Measurements from ENCODE around the gene SDK2.

Gene SDK2

DNA sequence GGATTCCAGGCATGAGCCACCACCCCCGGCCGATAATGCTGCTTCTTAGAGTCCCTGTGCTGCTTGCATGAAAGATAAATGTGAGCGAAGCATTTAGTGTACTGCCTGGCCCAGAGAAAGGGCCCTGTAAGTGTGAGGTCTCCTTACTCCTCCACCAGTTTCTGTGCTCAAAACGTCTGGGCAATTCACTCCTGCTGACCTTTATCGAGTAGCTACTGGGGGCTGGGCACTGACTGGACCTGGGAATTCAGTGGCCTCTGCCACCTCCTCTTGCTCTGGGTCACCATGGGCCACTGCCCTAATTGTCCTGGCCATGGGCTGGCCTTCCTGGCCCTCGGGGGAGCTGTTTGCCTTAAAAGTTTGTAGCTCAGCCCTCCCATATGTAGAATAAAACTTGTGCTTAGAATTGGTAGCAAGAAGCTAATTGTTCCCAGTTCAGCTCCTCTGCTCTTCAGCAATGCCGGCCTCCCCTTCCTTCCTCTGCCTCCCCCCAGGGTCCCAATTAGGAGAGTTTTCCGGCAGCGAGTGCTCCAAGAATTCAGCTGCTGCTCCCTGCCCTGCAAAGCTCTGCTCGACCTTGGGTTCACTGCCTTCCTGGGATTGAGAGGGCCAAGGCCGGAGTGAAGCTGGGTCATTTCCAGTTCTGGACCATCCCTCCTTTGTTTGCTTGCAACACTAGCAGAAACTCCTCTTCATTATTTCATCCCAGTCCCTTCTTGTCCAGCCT lies 233.5 kb downstream of the SDK2 start:
- no peaks in the 10 kb centered on the region for H3K9me3 Mint-ChIP-seq
- no peak overlapping the region for H3K4me3 Mint-ChIP-seq
- no peaks in the 10 kb centered on the region for H3K4me1 Mint-ChIP-seq (ENCODE audit: low read depth)
- H3K27me3 Mint-ChIP-seq = no peaks in the 10 kb centered on the region
- no peaks in the 10 kb centered on the region for H3K36me3 Mint-ChIP-seq (ENCODE audit: low read depth)
- H3K27ac Mint-ChIP-seq = no peak overlapping the region

DNA sequence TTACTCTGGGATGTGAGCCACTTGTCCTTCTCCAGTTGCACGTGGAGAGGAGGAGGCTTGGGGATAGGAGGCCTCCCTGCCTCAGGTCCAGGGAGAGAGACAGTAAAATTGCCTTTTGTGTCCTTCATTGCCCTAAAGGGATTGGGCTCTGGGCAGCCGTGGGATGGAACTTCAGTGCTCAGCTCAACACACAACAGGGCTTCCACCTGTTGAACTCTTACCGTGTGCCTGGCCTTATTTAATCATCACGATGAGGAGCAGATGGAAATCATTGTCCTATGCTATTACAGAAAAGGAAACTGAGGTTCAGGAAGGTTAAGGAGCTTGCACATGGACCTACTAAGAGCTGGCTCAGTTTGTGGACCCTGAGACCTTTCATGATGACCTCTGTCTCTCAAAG lies 240.0 kb downstream of the SDK2 start:
- no peak overlapping the region for H3K4me3 Mint-ChIP-seq
- no peaks in the 10 kb centered on the region for H3K36me3 Mint-ChIP-seq (ENCODE audit: low read depth)
- H3K4me1 Mint-ChIP-seq (ENCODE audit: low read depth) = no peaks in the 10 kb centered on the region
- no peaks in the 10 kb centered on the region for H3K9me3 Mint-ChIP-seq
- no peaks in the 10 kb centered on the region for H3K27me3 Mint-ChIP-seq
- H3K27ac Mint-ChIP-seq = no peak overlapping the region

DNA sequence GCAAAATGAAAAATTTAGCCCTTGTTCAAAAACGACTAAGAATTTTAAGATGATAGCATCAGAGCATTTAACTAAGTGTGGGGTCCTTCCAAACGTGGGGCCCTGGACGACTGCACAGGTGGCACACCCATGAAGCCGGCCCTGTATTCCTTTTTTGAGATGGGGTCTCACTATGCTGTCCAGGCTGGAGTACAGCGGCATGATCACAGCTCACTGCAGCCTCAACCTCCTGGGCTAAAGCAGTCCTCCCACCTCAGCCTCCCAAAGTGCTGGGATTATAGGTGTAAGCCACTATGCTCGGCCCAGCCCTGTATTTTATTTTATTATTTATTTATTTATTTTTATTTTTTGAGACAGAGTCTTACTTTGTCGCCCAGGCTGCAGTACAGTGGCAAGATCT lies 241.8 kb downstream of the SDK2 start:
- Mint-ChIP-seq H3K27me3 (no peaks in the 10 kb centered on the region), H3K9me3 (no peaks in the 10 kb centered on the region), H3K36me3 (ENCODE audit: low read depth) (no peaks in the 10 kb centered on the region), H3K27ac (no peak overlapping the region), H3K4me3 (no peak overlapping the region), H3K4me1 (ENCODE audit: low read depth) (no peaks in the 10 kb centered on the region)

DNA sequence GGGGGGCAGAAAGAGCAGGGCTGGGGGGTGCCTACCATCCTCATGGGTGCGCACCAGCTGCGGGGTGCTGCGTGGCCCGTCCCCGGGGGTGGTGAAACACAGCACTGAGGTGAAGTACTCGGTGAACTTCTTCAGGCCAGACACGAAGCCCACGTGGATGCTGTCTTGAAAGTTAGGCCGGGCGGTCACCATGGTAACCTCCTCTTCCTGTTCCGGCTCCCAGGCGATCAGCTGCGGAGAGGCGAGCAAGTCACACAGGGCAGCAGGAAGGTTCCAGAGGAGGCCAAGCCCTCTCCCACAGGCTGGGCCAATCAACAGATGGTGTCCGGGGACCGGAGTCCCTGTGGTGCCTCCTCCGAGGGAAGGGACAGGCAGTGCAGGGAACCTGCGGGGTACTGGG lies 242.3 kb downstream of the SDK2 start:
- no peaks in the 10 kb centered on the region for H3K9me3 Mint-ChIP-seq
- H3K4me1 Mint-ChIP-seq (ENCODE audit: low read depth) = no peaks in the 10 kb centered on the region

DNA sequence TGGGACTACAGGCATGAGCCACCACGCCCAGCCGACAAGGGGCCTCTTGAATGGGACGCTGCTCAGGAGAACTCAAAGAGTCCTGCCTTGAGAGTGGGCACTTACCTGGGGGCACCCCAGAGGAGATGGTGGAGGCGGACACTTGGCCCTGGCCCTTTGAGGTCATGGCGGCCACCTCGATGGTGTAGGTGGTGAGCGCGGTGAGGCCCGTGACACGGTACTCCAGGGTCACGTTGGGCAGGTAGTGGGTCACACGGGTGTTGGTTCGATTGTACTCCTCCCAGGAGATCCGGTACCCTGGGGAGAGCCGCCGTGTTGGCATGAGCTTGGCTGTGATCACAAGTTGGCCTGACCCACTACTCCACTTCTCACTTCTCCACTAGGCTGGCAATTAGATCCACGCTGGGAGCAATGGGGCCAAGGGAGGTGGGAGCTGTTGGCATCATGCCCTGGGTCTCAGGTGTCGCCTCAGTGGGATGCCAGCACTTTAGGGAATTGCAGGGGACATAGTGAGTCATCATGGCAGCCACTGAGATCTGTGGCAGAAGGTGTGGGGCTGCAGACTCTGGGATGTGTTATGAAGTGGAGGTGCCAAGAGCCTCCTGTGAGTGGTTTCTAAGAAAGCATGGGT lies 243.2 kb downstream of the SDK2 start:
- Mint-ChIP-seq H3K27me3 (no peaks in the 10 kb centered on the region), H3K4me3 (no peak overlapping the region), H3K9me3 (no peaks in the 10 kb centered on the region), H3K27ac (no peak overlapping the region), H3K36me3 (ENCODE audit: low read depth) (no peaks in the 10 kb centered on the region), H3K4me1 (ENCODE audit: low read depth) (no peaks in the 10 kb centered on the region)

More for the DNA sequence above, 242.3 kb downstream of the SDK2 start:
- H3K27me3 Mint-ChIP-seq = no peaks in the 10 kb centered on the region
- no peaks in the 10 kb centered on the region for H3K36me3 Mint-ChIP-seq (ENCODE audit: low read depth)
- H3K27ac Mint-ChIP-seq = no peak overlapping the region
- no peak overlapping the region for H3K4me3 Mint-ChIP-seq

DNA sequence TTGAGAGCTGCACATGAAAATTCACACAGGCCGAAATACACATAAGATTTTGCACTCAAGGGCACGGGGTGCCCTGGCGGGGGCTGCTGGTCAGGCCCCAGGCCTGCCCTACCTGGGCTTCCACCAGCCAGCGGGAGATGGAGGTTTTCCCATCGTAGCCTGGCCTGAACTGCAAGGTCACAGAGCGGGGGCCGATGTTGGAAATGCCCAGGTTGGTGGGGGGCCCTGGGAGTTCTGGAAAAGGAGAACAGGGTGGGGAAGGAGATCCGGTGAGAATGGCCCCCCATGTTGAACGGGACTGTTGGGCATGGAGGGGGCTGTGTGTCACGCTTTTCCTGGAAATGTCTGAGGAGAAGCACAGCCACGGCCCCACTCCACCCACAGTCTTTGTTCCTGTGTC lies 245.2 kb downstream of the SDK2 start:
- Mint-ChIP-seq H3K36me3 (ENCODE audit: low read depth) (no peaks in the 10 kb centered on the region), H3K27ac (no peak overlapping the region), H3K27me3 (no peaks in the 10 kb centered on the region), H3K4me1 (ENCODE audit: low read depth) (no peaks in the 10 kb centered on the region), H3K4me3 (no peak overlapping the region), H3K9me3 (no peaks in the 10 kb centered on the region)

DNA sequence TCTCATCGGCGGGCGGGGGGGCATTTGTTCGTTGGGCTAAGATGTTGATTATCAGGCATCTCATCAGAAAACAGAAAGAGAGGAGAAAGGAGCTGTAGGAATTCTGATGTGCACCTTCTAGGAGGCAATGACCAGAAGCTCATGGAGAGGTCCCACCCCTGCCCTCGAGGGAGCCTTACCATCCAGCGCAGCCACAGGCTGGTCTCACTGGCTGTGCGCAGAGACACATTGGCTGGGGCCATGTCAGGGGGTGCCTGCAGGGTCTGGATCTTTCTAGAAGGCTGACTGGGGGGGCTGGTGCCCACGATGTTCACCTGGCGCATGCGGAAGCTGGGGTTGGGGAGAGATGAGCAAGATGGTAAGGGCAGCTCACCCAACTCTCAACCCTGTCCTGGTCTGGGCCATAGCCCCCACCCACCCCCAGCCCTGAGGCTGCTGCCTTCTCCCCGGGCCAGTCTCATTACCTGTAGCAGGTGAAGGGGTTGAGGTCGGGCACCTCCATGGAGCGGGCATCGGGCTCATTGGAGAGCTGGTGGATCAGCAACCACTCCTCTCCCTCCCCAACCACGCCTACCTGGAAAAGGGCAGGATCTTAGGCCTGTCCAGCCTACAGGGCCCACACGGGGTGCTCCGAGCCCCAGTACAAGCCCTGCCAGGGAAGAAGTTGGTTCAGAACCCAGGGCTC lies 246.2 kb downstream of the SDK2 start:
- Mint-ChIP-seq H3K36me3 (ENCODE audit: low read depth) (no peaks in the 10 kb centered on the region), H3K4me1 (ENCODE audit: low read depth) (no peaks in the 10 kb centered on the region), H3K27me3 (no peaks in the 10 kb centered on the region), H3K27ac (no peak overlapping the region), H3K4me3 (no peak overlapping the region), H3K9me3 (no peaks in the 10 kb centered on the region)

DNA sequence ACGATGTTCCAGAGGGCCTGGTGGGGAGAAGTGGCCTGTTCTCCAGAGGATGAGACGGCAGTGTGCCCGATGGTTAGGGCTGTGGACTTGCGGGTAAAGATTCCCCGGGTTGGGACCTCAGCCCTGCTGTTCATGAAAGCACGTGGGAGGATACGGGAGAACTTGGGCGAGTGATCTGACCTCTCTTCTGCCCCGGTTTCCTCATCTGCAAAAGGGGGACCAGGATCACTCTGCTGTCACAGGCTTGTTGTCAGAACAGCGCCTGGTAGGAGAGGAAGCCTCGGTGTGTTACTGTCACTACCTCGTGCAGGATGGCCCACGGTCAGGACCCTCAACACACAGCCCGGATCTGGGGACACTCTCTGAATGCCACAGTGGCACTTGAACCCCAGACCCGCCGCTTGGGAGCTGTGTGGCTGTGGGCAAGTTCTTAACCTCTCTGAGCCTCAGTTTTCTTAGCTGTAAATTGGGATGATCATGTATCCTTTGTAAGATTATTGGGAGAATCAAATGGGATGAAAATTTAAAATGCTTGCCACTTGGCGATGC lies 246.9 kb downstream of the SDK2 start:
- H3K9me3 Mint-ChIP-seq = no peaks in the 10 kb centered on the region
- H3K36me3 Mint-ChIP-seq (ENCODE audit: low read depth) = no peaks in the 10 kb centered on the region
- H3K4me1 Mint-ChIP-seq (ENCODE audit: low read depth) = no peaks in the 10 kb centered on the region
- H3K4me3 Mint-ChIP-seq = no peak overlapping the region
- no peaks in the 10 kb centered on the region for H3K27me3 Mint-ChIP-seq
- H3K27ac Mint-ChIP-seq = no peak overlapping the region

DNA sequence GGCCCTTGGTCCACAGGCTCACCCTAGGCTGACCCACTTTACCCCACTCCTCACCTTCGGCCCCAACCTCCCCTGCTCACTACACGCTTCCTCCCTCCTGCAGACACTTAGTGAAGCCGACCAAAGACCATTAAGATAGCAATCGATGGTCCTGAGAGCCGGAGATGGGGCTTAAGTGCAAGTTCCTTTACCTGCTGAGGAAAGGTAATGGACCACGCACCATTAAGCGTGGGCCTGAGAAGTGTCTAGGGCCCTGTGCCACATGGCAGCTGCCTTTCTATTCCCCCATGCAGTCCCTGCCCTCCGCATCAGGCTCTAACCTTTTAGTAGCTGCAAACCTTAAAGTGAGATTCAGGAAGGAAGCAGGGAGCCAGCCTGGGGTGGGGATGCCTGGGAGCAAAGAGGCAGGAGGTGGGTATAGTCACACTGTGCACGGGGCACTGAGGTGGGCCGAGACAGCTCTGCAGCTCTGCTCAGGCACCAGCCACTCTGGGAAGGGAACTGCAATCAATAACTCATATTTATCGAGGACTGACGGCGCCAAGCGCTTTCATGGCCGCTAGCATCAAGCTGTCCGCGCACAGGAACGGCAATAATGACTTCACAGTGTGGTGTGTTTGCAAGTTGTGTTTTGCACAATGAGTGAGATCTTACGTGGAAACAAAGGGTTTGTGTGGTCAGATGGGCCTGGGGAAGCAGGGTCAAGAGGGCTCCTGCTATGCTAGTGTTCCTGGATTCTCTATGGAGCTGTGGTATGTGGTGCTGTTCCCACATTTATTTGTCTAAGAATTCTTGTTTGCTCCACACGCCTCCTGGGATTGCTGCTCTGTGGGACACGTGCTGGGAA lies 247.6 kb downstream of the SDK2 start:
- Mint-ChIP-seq H3K9me3 (no peaks in the 10 kb centered on the region), H3K4me1 (ENCODE audit: low read depth) (no peaks in the 10 kb centered on the region), H3K4me3 (no peak overlapping the region), H3K36me3 (ENCODE audit: low read depth) (no peaks in the 10 kb centered on the region), H3K27me3 (no peaks in the 10 kb centered on the region), H3K27ac (no peak overlapping the region)

DNA sequence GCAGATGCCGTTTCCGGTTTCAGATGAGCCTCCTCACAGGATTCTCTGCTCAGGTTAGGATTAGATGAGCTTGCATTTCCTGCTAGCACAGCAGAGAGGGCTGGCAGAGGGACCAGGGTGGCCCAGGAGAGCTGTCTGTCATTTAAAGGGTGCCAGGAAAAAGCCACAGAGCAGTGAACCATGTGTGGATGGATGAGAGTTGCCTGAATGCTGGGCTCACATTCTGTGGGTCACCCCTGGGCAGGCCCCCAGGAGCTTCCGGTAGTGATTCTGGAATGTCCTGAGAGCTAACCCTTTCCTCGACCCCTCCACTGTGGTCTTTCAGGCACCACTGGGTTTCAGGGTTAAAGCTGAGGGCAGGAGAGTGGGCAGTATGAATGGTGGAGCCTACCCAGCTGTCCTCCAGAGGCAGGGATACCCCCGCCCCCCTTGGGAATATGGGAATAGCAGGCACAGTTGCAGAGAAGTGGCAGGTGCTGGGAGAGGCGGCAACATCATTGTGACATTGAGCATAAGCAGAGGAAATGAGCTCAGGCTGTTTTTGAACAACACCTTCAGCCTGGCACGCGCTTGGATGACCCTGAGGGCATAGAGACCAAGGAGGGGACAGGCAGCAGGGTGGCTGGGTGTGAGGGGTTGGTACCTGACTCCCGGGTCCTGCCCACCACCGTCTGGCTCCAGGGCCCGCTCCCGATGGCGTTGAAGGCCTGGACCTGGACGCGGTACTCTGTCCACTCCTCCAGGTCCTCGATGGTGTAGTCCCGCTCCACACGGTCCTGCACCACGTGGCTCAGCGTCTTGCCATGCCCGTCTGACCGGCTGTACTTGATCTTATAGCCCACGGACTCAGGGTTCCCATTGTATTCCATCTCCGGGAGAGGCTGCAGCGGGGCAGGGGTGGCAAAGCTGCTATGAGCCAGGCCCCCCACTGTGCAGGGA lies 249.5 kb downstream of the SDK2 start:
- Mint-ChIP-seq H3K4me1 (ENCODE audit: low read depth) (no peaks in the 10 kb centered on the region), H3K9me3 (no peaks in the 10 kb centered on the region), H3K27ac (no peak overlapping the region), H3K4me3 (no peak overlapping the region), H3K36me3 (ENCODE audit: low read depth) (no peaks in the 10 kb centered on the region), H3K27me3 (no peaks in the 10 kb centered on the region)

DNA sequence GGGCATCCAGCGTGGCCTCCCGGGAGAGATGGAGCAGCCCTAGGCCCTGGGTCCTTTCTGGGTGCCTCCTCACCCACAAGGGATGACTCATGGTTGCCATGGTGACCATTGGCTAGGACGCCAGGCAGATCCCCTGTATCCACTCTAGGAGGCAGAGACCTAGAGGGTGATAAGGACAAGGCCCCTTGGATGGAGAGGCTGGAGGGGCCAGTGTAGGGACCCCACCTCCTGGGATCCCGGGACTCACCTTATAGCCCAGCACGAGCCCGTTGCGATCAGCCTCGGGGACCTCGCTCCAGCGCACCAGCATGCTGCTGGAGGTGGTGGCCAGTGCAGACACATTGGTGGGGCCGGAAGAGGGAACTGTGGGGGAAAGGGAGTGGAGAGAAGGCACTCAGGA lies 250.3 kb downstream of the SDK2 start:
- H3K27ac Mint-ChIP-seq = no peak overlapping the region
- H3K4me3 Mint-ChIP-seq = no peak overlapping the region
- no peaks in the 10 kb centered on the region for H3K27me3 Mint-ChIP-seq
- no peaks in the 10 kb centered on the region for H3K9me3 Mint-ChIP-seq
- H3K36me3 Mint-ChIP-seq (ENCODE audit: low read depth) = no peaks in the 10 kb centered on the region
- H3K4me1 Mint-ChIP-seq (ENCODE audit: low read depth) = no peaks in the 10 kb centered on the region

DNA sequence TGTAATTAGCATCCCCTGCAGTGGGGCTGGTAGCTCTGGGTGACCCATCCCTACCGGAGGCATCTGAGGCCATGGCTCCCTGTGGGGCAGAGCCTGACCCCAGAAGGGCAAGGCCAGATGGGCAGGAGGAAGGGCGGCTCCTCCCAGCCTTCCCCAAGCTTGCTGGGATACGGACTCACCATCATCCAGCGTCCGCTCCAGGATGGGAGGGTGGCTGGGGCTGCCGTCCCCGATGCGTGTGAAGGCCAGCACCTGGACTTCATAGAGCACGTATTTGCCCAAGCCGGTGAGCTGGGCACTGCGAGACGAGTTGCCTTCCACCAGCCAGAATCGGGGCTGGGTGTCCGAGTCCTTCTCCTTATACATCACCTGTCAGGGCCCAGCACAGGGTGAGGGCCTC lies 250.9 kb downstream of the SDK2 start:
- no peaks in the 10 kb centered on the region for H3K9me3 Mint-ChIP-seq
- H3K27me3 Mint-ChIP-seq = no peaks in the 10 kb centered on the region
- no peaks in the 10 kb centered on the region for H3K36me3 Mint-ChIP-seq (ENCODE audit: low read depth)
- H3K27ac Mint-ChIP-seq = no peak overlapping the region
- no peaks in the 10 kb centered on the region for H3K4me1 Mint-ChIP-seq (ENCODE audit: low read depth)
- no peak overlapping the region for H3K4me3 Mint-ChIP-seq

DNA sequence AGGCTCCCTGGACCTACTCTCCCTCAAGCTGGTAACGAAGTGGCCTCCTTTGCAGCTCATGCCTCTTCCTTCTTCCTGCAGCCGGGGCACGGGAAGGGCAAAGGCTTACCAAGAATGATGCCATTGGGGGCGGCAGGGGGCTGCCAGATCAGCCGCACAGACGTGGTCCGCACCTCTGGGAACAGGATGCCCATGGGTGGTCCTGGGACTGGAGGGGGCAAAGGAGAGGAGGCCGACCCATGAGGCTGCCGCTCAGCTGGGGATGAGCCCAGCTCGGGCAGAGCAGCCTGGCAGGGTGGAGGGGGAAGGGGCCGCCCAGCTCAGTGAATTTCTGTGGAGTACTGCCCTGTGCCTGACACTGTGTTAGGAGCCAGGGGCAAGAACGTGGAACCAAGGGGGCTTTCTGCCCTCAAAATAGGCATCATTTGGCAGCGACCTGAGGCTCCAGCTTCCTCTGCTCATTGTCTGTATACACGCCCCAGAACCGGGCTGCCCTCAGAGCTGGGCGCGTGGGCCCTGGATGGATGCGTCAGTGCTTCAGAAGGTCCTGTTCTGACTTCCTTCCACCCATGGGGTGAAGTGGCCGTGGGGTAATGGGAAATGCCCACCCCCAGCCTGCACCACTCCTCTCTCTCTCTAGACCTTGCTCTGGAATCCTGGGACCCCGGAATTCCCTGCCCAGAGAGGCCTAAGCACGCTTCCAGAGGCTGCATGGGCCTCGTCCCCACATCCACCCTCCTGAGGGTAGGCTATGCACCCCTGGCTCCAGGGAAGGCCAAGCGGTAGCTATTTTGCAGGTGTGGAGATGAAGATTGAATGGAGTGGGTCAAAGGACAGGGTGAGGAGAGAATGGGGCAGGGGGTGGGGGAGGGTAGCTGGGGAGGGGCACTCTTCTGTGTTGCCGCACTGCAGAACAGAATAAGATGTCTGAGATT lies 252.6 kb downstream of the SDK2 start:
- no peaks in the 10 kb centered on the region for H3K36me3 Mint-ChIP-seq (ENCODE audit: low read depth)
- no peaks in the 10 kb centered on the region for H3K4me1 Mint-ChIP-seq (ENCODE audit: low read depth)
- no peaks in the 10 kb centered on the region for H3K9me3 Mint-ChIP-seq
- H3K27ac Mint-ChIP-seq = no peak overlapping the region
- H3K4me3 Mint-ChIP-seq = no peak overlapping the region
- no peaks in the 10 kb centered on the region for H3K27me3 Mint-ChIP-seq
